Measurements from ENCODE around the gene GRIP2. TPM values are rescaled to one million over a fixed set of nuclear protein-coding genes. Genes with fewer than 3 reads are reported as not detected.

Gene GRIP2
- not detected in 2 replicates for total RNA-seq

GRCh38 chr3:14539742-14540491, at the start of gene GRIP2:
TSS of gene GRIP2 (minus strand) at chr3:14540342. CDS start at chr3:14540308, 34 bp downstream.
- no peak within 1 kb of the TSS for H3K4me3 Mint-ChIP-seq (ENCODE audit: low read depth)
- H3K9me3 Mint-ChIP-seq: no peaks in the 10 kb centered on the region
- intact Hi-C loops (cut with micrococcal nuclease): no loop called here
- no peaks in the 10 kb centered on the region for H3K27me3 Mint-ChIP-seq (ENCODE audit: low read depth)
- no peak for DNase-seq (ENCODE audit: low spot score)
- H3K4me1 Mint-ChIP-seq (ENCODE audit: low read depth): no peaks in the 10 kb centered on the region
- H3K36me3 Mint-ChIP-seq (ENCODE audit: low read depth): no peaks in the 10 kb centered on the region
- H3K27ac Mint-ChIP-seq: no peak within 1 kb of the TSS

GRCh38 chr3:14588425-14589112, 48.4 kb upstream of the GRIP2 start:
- H3K4me3 Mint-ChIP-seq (ENCODE audit: low read depth): no peak overlapping the region
- no peaks in the 10 kb centered on the region for H3K9me3 Mint-ChIP-seq
- intact Hi-C loops (cut with micrococcal nuclease): no loop called here
- DNase-seq (ENCODE audit: low spot score): no peak
- peaks cover 7% of the 10 kb centered on the region for H3K27me3 Mint-ChIP-seq (ENCODE audit: low read depth)
- H3K4me1 Mint-ChIP-seq (ENCODE audit: low read depth): no peaks in the 10 kb centered on the region
- no peak overlapping the region for H3K27ac Mint-ChIP-seq
- no peaks in the 10 kb centered on the region for H3K36me3 Mint-ChIP-seq (ENCODE audit: low read depth)

GRCh38 chr3:14587740-14588360, 47.7 kb upstream of the GRIP2 start:
- intact Hi-C loops (cut with micrococcal nuclease): no loop called here
- no peak overlapping the region for H3K27ac Mint-ChIP-seq
- H3K27me3 Mint-ChIP-seq (ENCODE audit: low read depth): peaks cover 7% of the 10 kb centered on the region
- H3K9me3 Mint-ChIP-seq: no peaks in the 10 kb centered on the region
- DNase-seq (ENCODE audit: low spot score): no peak
- H3K36me3 Mint-ChIP-seq (ENCODE audit: low read depth): no peaks in the 10 kb centered on the region
- H3K4me1 Mint-ChIP-seq (ENCODE audit: low read depth): no peaks in the 10 kb centered on the region
- no peak overlapping the region for H3K4me3 Mint-ChIP-seq (ENCODE audit: low read depth)

- no peak overlapping the region for H3K4me3 Mint-ChIP-seq (ENCODE audit: low read depth)
- peaks cover 7% of the 10 kb centered on the region for H3K27me3 Mint-ChIP-seq (ENCODE audit: low read depth)
- H3K9me3 Mint-ChIP-seq: no peaks in the 10 kb centered on the region
- DNase-seq (ENCODE audit: low spot score): no peak
- intact Hi-C loops (cut with micrococcal nuclease): no loop called here
- H3K4me1 Mint-ChIP-seq (ENCODE audit: low read depth): no peaks in the 10 kb centered on the region
- no peaks in the 10 kb centered on the region for H3K36me3 Mint-ChIP-seq (ENCODE audit: low read depth)
- H3K27ac Mint-ChIP-seq: no peak overlapping the region
Observed at GRCh38 chr3:14586611-14587010, 46.5 kb upstream of the GRIP2 start.

- no peak for DNase-seq (ENCODE audit: low spot score)
- Mint-ChIP-seq H3K27me3 (ENCODE audit: low read depth) (peaks cover 2% of the 10 kb centered on the region), H3K27ac (no peak overlapping the region), H3K4me3 (ENCODE audit: low read depth) (no peak overlapping the region), H3K36me3 (ENCODE audit: low read depth) (no peaks in the 10 kb centered on the region), H3K9me3 (no peaks in the 10 kb centered on the region), H3K4me1 (ENCODE audit: low read depth) (no peaks in the 10 kb centered on the region)
- intact Hi-C loops (cut with micrococcal nuclease): no loop called here
Observed at GRCh38 chr3:14583548-14584091, 43.5 kb upstream of the GRIP2 start.

GRCh38 chr3:14582045-14582410, 41.9 kb upstream of the GRIP2 start:
- Mint-ChIP-seq H3K4me1 (ENCODE audit: low read depth) (no peaks in the 10 kb centered on the region), H3K27ac (no peak overlapping the region), H3K27me3 (ENCODE audit: low read depth) (no peaks in the 10 kb centered on the region), H3K36me3 (ENCODE audit: low read depth) (no peaks in the 10 kb centered on the region), H3K9me3 (no peaks in the 10 kb centered on the region), H3K4me3 (ENCODE audit: low read depth) (no peak overlapping the region)
- DNase-seq (ENCODE audit: low spot score): no peak
- intact Hi-C loops (cut with micrococcal nuclease): no loop called here

GRCh38 chr3:14581334-14582044, 41.3 kb upstream of the GRIP2 start:
- no peaks in the 10 kb centered on the region for H3K27me3 Mint-ChIP-seq (ENCODE audit: low read depth)

GRCh38 chr3:14577897-14578296, 37.8 kb upstream of the GRIP2 start:
- Mint-ChIP-seq H3K36me3 (ENCODE audit: low read depth) (no peaks in the 10 kb centered on the region), H3K27me3 (ENCODE audit: low read depth) (no peaks in the 10 kb centered on the region), H3K4me3 (ENCODE audit: low read depth) (no peak overlapping the region), H3K9me3 (no peaks in the 10 kb centered on the region), H3K4me1 (ENCODE audit: low read depth) (no peaks in the 10 kb centered on the region), H3K27ac (no peak overlapping the region)
- intact Hi-C loops (cut with micrococcal nuclease): no loop called here
- no peak for DNase-seq (ENCODE audit: low spot score)

More at GRCh38 chr3:14581334-14582044, 41.3 kb upstream of the GRIP2 start:
- Mint-ChIP-seq H3K36me3 (ENCODE audit: low read depth) (no peaks in the 10 kb centered on the region), H3K4me3 (ENCODE audit: low read depth) (no peak overlapping the region), H3K27ac (no peak overlapping the region), H3K4me1 (ENCODE audit: low read depth) (no peaks in the 10 kb centered on the region), H3K9me3 (no peaks in the 10 kb centered on the region)
- DNase-seq (ENCODE audit: low spot score): no peak
- intact Hi-C loops (cut with micrococcal nuclease): no loop called here

GRCh38 chr3:14576163-14576562, 36.0 kb upstream of the GRIP2 start:
- no peak overlapping the region for H3K4me3 Mint-ChIP-seq (ENCODE audit: low read depth)
- intact Hi-C loops (cut with micrococcal nuclease): no loop called here
- no peaks in the 10 kb centered on the region for H3K27me3 Mint-ChIP-seq (ENCODE audit: low read depth)
- H3K36me3 Mint-ChIP-seq (ENCODE audit: low read depth): no peaks in the 10 kb centered on the region
- no peak overlapping the region for H3K27ac Mint-ChIP-seq
- no peaks in the 10 kb centered on the region for H3K4me1 Mint-ChIP-seq (ENCODE audit: low read depth)
- H3K9me3 Mint-ChIP-seq: no peaks in the 10 kb centered on the region
- DNase-seq (ENCODE audit: low spot score): no peak

- Mint-ChIP-seq H3K36me3 (ENCODE audit: low read depth) (no peaks in the 10 kb centered on the region), H3K4me1 (ENCODE audit: low read depth) (peaks cover 2% of the 10 kb centered on the region), H3K27me3 (ENCODE audit: low read depth) (no peaks in the 10 kb centered on the region), H3K4me3 (ENCODE audit: low read depth) (no peak overlapping the region), H3K27ac (no peak overlapping the region), H3K9me3 (no peaks in the 10 kb centered on the region)
- no peak for DNase-seq (ENCODE audit: low spot score)
- intact Hi-C loops (cut with micrococcal nuclease): no loop called here
Observed at GRCh38 chr3:14574183-14574582, 34.0 kb upstream of the GRIP2 start.

GRCh38 chr3:14573706-14574105, 33.6 kb upstream of the GRIP2 start:
- no peak overlapping the region for H3K4me3 Mint-ChIP-seq (ENCODE audit: low read depth)
- intact Hi-C loops (cut with micrococcal nuclease): no loop called here
- peaks cover 2% of the 10 kb centered on the region for H3K4me1 Mint-ChIP-seq (ENCODE audit: low read depth)
- no peaks in the 10 kb centered on the region for H3K36me3 Mint-ChIP-seq (ENCODE audit: low read depth)
- no peaks in the 10 kb centered on the region for H3K9me3 Mint-ChIP-seq
- no peak for DNase-seq (ENCODE audit: low spot score)
- no peak overlapping the region for H3K27ac Mint-ChIP-seq
- H3K27me3 Mint-ChIP-seq (ENCODE audit: low read depth): no peaks in the 10 kb centered on the region

- intact Hi-C loops (cut with micrococcal nuclease): no loop called here
- no peaks in the 10 kb centered on the region for H3K9me3 Mint-ChIP-seq
- no peaks in the 10 kb centered on the region for H3K27me3 Mint-ChIP-seq (ENCODE audit: low read depth)
- no peaks in the 10 kb centered on the region for H3K36me3 Mint-ChIP-seq (ENCODE audit: low read depth)
- DNase-seq (ENCODE audit: low spot score): no peak
- no peak overlapping the region for H3K27ac Mint-ChIP-seq
- H3K4me1 Mint-ChIP-seq (ENCODE audit: low read depth): peaks cover 2% of the 10 kb centered on the region
- H3K4me3 Mint-ChIP-seq (ENCODE audit: low read depth): no peak overlapping the region
Observed at GRCh38 chr3:14570864-14571263, 30.7 kb upstream of the GRIP2 start.
